ENCODE measurements around the gene C2orf66.

The C2orf66 gene

DNA sequence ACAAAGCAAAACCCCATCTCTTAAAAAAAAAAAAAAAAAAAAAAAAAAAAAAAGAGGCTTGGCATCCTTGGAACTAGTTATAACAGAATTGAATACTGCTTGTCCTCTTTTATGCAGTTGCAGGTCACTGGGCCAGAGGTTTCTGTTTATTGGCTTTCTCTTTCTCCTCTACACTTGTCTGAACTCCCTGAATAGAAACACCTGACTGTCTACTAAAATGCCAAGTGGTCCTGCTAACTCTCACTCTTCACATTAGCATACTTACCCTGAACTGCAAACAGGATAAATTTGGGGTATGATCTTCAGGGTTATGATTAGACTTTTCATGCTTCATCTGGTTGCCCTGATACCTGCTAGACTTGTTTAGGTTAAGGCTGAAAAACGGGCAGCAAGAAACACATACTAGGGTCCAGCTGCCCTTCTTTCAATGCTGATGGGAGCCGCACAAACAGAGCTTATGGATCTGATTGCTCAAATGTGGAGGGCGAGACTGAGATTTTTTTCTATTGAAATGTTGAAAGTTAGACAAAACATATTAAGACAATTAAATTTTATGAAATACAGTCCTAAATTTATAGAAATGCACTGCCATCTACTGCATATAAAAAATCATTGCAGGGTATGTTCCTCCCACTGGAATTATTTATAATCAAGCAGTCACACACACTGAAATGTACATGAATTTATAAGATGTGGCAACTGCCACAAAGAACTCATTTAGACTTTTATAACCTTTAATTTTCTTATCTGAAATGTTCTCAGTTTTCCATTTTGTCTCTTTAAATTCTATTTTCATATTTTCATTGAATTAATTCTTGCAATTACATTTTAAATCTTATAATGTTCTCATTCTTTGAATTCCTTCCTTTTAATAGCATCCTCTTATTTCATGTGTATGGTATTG, 50.4 kb downstream of the C2orf66 start:
- peak; percentile 23 for DNase-seq
